Umbilical cord (tissue), 2 donors: ENCODE results near the gene SYCN. TPM values are rescaled to one million over a fixed set of nuclear protein-coding genes. Genes with fewer than 3 reads are reported as not detected.
"Not testable (repeated sequence)": the region's sequence is repeated elsewhere in the genome, so short reads cannot be mapped to it uniquely, and the experiment has no call there.

Experiments
- DNase-seq: peaks from one replicate; pipeline ENCODE4 v3.0.0-alpha.2; 2015; ENCODE audit warnings: low spot score
- total RNA-seq: library from RNA; depleted of rRNA; stranded (reverse); fragments of >200 nt; gene quantifications from one replicate; pipeline ENCODE4 v1.2.3, GENCODE V29; 2014; ENCODE audit warnings: low replicate concordance; ENCODE audit not compliant: insufficient read depth

The SYCN gene, protein sequence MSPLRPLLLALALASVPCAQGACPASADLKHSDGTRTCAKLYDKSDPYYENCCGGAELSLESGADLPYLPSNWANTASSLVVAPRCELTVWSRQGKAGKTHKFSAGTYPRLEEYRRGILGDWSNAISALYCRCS
- total RNA-seq, result not detected

DNA sequence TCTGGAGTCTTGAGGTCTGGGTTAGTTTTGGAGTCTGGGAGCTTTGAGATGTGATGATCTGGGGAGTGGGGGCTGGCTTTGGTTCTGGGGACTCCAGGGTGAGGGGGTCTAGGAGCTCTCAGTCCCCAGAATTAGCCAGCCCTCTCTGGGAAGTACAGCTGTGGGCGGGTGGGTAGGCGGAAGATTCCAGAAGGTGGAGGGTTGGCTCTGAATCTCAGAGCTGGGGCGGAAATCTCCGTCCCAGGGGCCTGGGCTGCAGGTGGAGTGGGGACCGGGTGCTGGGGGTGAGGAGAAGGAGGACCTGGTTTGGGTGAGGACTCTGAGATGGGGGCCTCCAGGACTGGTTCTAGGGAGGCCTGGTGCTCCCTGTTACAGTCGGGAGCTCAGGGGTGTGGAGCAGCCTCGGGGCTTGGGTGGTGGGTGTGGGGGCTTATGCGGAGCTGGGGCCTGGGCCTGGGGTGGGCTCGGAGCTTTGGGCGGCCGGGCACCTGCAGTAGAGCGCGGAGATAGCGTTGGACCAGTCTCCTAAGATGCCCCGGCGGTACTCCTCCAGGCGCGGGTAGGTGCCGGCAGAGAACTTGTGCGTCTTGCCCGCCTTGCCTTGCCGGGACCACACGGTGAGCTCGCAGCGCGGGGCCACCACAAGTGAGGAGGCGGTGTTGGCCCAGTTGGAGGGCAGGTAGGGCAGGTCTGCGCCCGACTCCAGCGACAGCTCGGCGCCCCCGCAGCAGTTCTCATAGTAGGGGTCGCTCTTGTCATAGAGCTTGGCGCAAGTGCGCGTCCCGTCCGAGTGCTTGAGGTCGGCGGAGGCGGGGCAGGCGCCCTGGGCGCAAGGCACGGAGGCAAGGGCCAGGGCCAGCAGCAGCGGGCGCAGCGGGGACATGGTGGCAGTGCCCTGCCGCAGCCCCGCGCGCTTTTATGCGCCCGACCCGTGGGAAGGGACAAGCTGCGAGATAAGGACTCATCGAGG is at the start of gene SYCN:
SYCN (minus strand) TSS at position 892 of the 970 bp plus-strand sequence; CDS start at position 883, 9 bp downstream.
- DNase-seq, result no peak

DNA sequence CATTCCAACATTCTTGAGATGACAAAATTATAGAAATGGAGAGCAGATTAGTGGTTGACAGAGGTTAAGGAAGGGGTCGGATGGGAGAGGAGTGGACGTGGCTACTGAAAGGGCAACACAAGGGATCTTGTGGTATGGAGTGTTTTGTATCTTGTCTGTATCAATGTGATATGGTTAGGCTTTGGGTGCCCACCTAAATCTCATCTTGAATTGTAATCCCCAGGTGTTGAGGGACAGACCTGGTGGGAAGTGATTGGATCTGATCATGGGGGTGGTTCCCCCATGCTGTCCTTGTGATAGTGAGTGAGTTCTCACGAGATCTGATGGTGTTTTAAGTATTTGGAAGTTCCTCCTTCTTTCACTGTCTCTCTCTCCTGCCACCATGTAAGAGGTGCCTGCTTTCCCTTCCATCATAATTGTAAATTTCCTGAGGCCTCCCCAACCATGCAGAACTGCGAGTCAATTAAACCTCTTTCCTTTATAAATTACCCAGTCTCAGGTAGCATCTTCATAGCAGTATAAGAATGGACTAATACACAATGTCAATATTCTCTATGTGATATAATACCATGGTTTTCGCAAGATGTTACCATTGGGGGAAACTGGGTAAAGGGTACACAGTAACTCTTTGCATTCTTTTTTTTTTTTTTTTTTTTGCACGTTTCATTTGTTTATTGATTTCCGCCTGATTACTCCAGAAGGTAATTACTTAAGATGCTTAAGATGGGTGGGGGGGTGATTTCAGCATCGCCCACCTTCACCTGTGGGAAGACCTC is 49.5 kb upstream of the SYCN start:
- no peak for DNase-seq

DNA sequence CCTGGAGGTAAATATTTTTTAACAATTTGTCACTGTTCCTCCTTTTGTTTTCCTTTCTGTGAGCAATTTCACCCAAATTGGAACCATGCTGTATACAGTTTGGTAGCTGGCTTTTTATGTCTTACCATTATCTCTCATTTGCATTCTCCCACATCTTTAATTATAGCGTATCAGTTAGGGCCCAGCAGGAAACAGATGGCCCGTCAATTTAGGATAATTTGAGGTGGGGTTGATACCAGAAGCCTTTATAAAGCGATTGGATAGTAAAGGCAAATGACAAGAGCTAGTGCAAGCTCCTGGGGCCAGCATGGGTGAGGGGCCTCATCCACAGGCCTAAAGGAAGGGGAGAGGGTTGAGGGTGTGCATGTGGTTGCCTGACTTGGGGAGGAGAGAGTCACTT is 48.4 kb upstream of the SYCN start:
- no peak for DNase-seq

DNA sequence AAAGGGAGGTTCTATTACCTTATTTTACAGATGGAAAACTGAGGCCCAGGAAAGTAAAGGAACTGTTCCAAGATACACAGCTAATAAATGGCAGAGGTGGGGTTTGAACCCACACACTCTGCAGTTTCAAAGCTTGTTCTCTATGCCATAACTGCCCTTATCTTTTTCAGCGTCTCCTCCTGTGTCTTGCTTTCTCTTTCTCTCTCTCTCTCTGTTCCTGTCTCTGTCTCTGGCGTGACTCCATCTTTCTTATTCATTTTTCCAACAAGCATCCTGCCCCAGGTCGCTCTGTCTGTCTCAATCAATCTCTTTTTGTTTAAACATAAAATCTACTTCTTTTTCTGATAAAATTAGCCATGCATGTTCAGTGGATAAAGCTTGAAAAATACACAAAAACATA is 47.8 kb upstream of the SYCN start:
- no peak for DNase-seq

DNA sequence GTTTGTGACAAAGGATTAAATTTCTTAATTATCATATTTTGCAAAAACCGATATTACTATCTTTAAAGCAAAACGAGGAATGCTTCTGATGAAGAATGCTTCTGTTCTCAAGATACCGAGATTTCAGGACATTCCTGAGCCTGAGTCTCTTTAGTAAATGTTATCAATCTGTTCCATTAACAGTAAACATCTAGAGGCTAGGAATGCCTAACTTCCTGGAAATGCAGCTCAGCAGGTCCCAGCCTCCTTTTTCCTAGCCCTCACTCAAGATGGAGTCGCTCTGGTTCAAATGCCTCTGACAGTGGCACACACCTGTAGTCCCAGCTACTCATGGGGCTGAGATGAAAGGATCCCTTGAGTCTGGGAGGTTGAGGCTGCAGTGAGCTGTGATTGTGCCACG is 47.0 kb upstream of the SYCN start:
- no peak for DNase-seq

DNA sequence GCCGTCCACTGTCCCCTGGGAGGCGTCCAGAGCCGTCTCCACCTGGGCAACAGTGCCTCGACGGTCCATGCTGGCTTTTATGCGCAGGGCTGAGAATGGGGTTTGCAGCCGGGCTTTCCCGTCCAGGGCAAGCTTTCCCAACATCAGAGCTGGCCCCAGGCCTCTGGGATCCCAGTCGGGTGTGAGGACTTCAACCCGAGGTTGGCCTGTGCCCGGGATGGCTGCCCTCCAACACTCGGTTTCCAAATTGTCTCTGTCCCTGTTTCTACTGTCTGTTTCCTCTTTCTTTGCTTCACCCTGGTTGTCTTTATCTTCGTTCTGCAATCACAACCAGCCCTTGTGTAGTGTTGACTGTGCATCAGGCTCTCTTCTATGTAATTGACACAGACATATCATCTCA is 44.7 kb upstream of the SYCN start, which contains the start of gene IFNL4:
IFNL4 (minus strand) TSS at position 51 of the 400 bp plus-strand sequence.
- DNase-seq, result no peak

DNA sequence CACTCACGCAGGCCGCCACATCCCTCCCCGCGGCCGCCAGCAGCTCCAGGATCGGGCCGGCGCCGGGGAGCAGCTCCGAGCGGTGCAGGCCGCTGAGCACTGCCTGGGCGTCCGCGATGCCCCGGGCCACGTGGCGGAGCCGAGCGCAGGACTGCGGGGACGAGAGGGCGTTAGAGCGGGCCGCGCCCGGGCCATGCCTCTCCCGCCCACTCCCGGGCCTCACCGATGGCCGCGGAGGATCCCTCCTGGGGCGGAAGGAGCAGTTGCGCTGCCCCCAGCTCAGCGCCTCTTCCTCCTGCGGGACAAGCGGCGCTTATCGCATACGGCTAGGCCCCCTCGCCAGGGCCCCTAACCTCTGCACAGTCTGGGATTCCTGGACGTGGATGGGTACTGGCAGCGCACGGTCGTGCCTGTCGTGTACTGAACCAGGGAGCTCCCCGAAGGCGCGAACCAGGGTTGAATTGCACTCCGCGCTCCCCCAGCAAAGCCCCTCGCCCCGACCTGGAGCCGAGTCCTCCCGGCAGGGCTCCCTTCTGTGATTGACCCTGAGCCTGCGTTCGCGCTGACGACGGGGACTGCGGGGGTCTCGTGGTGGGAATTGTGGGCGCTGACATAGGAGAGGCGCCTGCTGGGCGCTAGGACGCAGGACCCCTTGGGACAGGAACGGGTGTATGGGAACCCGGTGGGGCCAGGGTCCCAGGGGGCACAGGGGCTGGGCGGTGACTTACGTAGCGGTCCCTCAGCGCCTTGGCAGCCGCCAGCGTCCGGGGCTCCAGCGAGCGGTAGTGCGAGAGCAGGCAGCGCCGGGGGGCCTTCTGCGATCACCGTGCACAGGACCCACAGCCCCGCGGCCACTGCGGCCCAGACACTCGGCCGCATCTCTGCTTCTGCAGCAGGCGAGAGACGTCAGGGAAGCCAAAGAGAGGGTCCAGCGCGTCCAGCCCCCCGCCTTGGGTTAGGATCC is 43.9 kb upstream of the SYCN start:
- peak; percentile 18 for DNase-seq

DNA sequence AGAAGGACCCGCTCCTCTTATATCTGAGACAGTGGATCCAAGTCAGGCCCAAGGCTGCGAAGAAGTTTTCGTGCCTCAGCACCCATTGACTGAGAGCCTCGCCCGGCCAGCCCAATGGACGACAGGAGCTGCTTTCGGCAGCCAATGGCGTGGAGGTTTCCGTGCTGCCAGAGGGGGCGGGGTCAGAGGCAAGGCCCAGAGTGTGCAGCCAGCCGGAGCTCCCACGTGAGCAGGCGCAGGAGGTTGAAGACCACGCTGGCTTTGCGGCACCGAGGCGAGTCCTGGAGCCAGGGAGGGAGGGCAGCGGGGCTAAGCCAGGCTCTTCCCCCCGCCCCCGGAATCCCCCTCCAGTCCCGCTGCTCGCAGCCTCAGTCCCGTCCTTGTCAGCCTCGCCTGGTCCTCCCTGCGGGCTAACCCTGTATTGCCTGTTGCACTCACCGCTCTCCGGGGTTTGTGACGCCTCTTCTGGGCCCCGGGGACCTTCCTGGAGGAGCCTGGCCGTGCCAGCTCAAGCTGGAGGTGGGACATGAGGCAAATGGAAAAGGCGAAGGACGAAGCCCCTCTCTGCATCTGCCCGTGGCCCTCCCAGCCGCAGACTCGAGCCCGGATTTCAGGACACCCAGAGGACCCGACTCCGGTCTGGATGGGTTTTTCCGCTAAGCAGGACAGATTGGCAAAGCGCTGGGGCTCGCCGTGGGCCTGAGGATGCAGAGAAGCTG is 43.0 kb upstream of the SYCN start:
- DNase-seq, result peak; percentile 24

DNA sequence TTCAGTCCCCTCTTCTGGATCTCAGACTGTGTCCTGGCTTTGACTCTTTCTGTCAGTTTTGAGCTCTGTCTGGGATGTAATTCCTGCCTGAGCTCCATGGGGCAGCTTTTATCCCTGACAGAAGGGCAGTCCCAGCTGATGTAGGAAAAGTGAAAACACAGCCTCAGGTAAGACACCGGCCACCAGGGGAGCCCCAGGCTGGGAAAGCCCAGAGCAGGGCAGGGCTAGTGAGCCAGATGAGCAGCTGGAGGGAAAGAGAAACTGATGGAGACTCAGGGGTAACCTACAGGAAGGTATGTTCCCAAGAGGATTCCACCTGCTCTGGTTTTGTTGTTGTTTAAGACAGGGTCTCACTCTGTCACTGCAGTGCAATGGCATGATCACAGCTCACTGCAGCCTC is 41.1 kb upstream of the SYCN start:
- not testable (repeated sequence) for DNase-seq

DNA sequence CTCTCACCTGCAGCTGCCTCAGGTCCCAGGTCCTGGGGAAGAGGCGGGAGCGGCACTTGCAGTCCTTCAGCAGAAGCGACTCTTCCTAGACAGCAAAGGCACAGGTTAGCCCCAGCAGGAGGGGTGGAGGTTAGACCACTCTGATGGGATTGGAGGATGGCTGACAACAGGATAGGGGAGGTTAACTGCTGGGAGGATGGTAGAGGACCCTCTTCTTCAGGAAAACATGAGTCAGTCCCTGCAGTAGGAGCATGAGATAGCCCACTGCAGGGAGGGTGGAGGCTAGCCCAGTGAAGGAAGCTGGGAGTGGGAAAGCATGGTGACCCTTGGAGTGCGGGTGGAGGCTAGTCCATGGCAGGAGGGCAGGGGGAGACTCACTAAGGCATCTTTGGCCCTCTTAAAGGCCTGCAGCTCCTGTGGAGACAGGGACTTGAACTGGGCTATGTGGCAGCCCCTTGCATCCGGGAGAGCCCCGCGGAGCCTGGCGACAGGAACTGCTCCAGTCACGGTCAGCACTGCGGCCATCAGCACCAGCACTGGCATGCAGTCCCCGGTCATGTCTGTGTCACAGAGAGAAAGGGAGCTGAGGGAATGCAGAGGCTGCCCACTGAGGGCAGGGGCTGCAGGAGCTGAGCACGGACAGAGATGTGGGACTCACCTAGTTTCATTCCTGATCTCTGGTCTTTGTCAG is 40.5 kb upstream of the SYCN start, which contains the start of gene IFNL3:
IFNL3 (minus strand) TSS at position 597 of the 691 bp plus-strand sequence; CDS start at position 558, 39 bp downstream.
- DNase-seq, result not testable (repeated sequence)

DNA sequence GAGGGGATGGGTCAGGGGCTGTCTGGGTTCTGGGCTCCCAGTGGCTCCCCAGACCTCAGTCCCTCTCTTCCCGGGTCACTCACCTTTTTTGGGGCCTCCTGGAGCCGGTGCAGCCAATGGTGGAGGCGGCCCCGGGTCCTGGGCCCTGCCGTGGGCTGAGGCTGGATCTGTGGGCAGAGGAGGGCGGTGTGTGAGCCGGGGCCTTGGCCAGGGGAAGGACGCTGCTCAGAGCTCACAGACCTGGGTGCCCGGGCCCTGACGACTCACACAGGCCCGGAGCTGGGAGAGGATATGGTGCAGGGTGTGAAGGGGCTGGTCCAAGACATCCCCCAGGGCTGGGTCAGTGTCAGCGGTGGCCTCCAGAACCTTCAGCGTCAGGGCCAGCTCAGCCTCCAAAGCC is 39.7 kb upstream of the SYCN start:
- DNase-seq, result not testable (repeated sequence)

DNA sequence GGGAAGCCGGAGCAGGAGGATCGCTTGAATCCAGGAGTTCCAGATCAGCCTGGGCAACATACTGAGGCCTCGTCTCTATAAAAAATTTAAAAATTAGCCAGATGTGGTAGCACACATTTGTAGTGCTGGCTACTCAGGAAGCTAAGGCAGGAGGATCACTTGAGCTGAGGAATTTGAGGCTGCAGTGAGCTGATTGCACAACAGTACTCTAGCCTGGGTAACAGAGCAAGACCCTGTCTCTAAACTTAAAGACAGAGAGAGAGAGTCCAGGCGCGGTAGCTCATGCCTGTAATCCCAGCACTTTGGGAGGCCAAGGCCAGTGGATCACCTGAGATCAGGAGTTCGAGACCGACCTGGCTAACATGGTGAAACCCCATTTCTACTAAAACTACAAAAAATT is 36.4 kb upstream of the SYCN start:
- no peak for DNase-seq

DNA sequence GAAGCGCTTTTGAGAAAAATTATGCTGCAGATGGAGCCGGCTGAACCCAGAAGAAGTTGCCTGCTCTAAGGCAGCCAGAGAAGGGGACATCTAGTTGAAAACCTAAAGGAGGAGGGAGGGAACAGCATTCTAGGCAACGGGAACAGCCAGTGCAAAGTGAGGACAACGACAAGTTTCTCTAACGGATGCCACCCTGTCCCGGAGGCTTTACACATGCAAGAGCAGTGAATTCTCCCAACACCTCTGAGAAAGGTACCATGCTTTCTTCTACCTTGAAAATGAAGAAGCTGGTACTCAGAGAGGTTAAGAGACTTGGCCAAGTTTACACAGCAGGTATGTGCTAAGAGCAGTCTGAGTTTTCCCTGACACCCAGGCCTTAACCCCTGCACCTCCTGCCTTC is 34.9 kb upstream of the SYCN start:
- no peak for DNase-seq

DNA sequence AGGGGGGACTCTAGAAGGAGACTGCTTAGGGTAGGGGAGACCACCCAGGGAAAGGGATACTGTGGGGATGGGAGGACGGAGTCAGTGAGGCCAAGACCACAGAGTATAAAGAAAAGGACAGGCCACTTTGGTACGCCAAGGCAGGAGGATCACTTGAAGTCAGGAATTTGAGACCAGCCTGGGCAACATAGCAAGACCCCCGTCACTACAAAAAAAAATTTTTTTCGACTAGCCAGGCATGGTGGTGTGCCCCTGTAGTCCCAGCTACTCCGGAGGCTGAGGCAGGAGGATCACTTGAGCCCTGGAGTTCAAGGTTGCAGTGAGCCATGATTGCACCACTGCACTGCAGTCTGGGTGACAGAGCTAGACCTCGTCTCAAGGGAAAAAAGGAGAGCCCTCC is 34.1 kb upstream of the SYCN start:
- no peak for DNase-seq

DNA sequence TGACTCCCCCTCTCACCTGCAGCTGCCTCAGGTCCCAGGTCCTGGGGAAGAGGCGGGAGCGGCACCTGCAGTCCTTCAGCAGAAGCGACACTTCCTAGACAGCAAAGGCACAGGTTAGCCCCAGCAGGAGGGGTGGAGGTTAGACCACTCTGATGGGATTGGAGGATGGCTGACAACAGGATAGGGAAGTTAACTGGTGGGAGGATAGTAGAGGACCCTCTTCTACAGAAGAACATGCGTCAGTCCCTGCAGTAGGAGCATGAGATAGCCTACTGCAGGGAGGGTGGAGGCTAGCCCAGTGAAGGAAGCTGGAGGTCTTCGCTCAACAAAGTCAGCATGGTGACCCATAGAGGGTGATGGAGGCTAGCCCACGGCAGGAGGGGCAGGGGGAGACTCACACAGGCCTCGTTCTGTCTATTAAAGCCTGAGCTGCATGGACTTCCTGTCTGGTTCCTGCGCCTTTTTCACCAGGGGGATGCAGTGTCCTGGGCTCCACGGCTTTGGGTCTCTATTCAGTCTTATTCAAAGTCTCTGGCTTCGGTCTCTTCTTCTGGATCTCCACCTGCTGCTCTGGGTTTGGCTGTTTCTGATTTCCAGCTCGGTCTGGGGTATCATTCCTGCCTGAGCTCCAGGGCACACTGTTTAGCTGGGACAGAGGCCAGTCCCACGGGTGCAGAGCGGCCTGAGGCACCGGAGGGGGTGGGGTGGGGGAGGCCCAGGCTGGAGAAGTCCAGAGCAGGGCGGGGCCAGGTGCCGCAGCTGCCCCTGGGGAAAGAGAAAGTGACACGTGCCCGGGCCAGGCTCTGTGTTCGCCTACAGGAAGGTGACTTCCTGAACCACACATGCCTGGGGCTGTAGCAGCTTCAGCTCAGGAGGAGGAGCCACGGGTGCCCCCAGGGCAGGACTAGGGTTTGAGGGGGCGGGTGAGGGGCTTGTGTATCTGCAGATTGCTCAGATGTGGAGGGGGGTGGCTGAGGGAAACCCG is 33.4 kb upstream of the SYCN start:
- no peak for DNase-seq

DNA sequence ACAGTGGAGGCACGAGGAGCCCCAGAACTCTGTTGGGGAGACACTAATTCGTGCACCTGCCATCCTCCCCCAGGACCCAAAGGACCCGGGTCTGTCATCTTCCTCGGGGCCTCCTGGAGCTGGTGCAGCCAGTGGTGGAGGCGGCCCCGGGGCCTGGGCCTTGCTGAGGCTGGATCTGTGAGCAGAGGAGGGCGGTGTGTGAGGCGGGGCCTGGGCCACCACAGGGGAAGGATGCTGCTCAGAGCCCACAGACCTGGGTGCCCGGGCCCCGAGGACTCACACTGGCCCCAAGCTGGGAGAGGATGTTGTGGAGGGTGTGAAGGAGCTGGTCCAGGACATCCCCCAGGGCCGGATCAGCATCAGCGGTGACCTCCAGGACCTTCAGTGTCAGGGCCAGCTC is 32.5 kb upstream of the SYCN start:
- no peak for DNase-seq

DNA sequence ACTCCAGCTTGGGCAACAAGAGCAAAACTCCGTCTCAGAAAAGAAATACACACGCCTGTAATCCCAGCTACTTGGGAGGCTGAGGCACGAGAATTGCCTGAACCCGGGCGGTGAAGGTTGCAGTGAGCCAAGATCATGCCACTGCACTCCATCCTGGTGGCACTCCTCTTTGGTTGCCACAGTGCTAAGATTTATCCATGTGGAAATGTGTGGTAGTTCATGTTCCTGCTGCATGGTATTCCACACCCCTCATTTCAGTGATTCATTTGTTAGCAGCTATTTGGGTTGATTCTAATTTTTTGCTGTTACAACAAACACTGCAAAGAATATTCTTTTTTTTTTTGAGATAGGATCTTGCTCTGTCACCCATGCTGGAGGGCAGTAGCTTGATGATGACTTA is 28.6 kb upstream of the SYCN start:
- DNase-seq, result no peak

DNA sequence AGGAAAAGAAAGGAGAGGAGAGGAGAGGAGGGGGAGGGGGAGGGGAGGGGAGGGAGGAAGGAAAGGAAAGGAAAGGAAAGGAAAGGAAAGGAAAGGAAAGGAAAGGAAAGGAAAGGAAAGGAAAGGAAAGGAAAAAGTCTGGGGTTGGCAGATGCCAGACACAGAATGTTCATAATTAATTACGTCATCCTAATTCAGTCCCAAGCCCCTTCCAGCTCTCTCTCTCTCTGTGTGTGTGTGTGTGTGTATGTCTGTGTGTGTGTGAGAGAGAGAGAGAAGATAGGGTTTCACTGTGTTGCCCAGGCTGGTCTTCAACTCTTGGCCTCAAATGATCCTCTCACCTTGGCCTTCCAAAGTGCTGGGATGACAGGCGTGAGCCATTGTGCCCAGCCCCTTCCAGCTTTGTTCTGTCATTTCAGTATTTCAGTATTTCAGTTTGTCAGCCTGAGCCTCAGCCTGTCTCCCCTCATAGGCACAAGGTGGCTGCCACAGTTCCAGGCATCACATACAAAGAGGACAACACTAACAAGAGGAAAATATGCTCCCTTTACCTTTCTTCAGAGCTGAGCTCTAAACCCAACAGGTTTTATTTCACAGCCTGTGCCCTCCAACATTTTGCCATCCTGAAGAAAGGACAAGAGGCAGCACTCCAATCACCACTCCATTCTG is 26.2 kb upstream of the SYCN start:
- no peak for DNase-seq
